Adrenal gland (tissue), 5 donors: ENCODE measurements around the gene SYT13.

Experiments
- POLR2A ChIP-seq, 2 donors: fragments of 450-650 bp; IDR thresholded peaks; one replicate each; pipeline ENCODE4 v1.6.1; 2017; ENCODE audit warnings: antibody characterized with exemption in 2 of 2, mild to moderate bottlenecking in 2 of 2, moderate library complexity in 1 of 2
- TF ChIP-seq, protein P1 (sequence below), 6 experiments: fragments of 450-650 bp in 4 of 6; fragments of 200-600 bp in 2 of 6; sonication (generic) in 1 of 6; IDR thresholded peaks; 1 replicate in 5 of 6; 2 replicates in 1 of 6; pipeline versions ENCODE4 v1.5.1 to v1.8.0; 2016 to 2021; ENCODE audit warnings: antibody characterized with exemption in 6 of 6, mild to moderate bottlenecking in 2 of 6, moderate library complexity in 1 of 6
- donor health status: DM: no; HTN: no; CAD: no.

- no peak for TF ChIP-seq POLR2A (IDR thresholded peaks at IDR 0.05)
- TF ChIP-seq, protein P1, sequence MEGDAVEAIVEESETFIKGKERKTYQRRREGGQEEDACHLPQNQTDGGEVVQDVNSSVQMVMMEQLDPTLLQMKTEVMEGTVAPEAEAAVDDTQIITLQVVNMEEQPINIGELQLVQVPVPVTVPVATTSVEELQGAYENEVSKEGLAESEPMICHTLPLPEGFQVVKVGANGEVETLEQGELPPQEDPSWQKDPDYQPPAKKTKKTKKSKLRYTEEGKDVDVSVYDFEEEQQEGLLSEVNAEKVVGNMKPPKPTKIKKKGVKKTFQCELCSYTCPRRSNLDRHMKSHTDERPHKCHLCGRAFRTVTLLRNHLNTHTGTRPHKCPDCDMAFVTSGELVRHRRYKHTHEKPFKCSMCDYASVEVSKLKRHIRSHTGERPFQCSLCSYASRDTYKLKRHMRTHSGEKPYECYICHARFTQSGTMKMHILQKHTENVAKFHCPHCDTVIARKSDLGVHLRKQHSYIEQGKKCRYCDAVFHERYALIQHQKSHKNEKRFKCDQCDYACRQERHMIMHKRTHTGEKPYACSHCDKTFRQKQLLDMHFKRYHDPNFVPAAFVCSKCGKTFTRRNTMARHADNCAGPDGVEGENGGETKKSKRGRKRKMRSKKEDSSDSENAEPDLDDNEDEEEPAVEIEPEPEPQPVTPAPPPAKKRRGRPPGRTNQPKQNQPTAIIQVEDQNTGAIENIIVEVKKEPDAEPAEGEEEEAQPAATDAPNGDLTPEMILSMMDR (IDR thresholded peaks at IDR 0.05): no peak
Measured at GRCh38 chr11:45334836-45335235, 48.7 kb upstream of the SYT13 start.
